Subcutaneous abdominal adipose tissue (tissue), 5 donors: Measurements from ENCODE around the gene EHBP1L1.

Experiments used
- H3K27ac ChIP-seq: one replicate; pipeline ENCODE4 v1.7.0; 2013; ENCODE audit warnings: low read depth, mild to moderate bottlenecking, inconsistent platforms, low read length, moderate library complexity
- H3K27me3 ChIP-seq, 5 donors: one replicate each; pipeline ENCODE4 v1.7.0; 2013; ENCODE audit warnings: low read length in 5 of 5, inconsistent platforms in 1 of 5; ENCODE audit not compliant: control insufficient read depth in 5 of 5, insufficient read depth in 4 of 5
- H3K36me3 ChIP-seq, 5 donors: one replicate each; pipeline ENCODE4 v1.7.0; 2013; ENCODE audit warnings: low read length in 5 of 5; ENCODE audit not compliant: control insufficient read depth in 5 of 5, insufficient read depth in 5 of 5
- H3K4me1 ChIP-seq, 5 donors: one replicate each; pipeline ENCODE4 v1.7.0; 2013; ENCODE audit warnings: low read length in 5 of 5, mild to moderate bottlenecking in 3 of 5, moderate library complexity in 1 of 5; ENCODE audit not compliant: control insufficient read depth in 5 of 5, insufficient read depth in 5 of 5
- H3K4me3 ChIP-seq, 5 donors: one replicate each; pipeline ENCODE4 v1.7.0; 2013; ENCODE audit warnings: low read length in 5 of 5, low read depth in 1 of 5
- H3K9ac ChIP-seq, 5 donors: one replicate each; pipeline ENCODE4 v1.7.0; 2013; ENCODE audit warnings: low read length in 5 of 5, mild to moderate bottlenecking in 4 of 5, moderate library complexity in 3 of 5
- H3K9me3 ChIP-seq, 5 donors: one replicate each; pipeline ENCODE4 v1.7.0; 2013; ENCODE audit warnings: low read length in 5 of 5; ENCODE audit not compliant: control insufficient read depth in 5 of 5
- donor health status: healthy.
- donor health status: healthy.
- donor health status: healthy.
- donor health status: healthy.
- donor health status: healthy.

Gene EHBP1L1

GRCh38 chr11:65577756-65578109 lies 1.9 kb downstream of the EHBP1L1 start:
- no peaks in the 10 kb centered on the region for H3K27me3 ChIP-seq
- peak overlapping the region in 3 of 5 donors; percentile 21 to 71 (median 43) for H3K9ac ChIP-seq
- peaks cover 0 to 43% (median 29%) of the 10 kb centered on the region in 5 donors for H3K36me3 ChIP-seq
- peak overlapping the region; percentile 25 to 77 (median 66) for H3K4me3 ChIP-seq
- H3K9me3 ChIP-seq = no peaks in the 10 kb centered on the region
- peak overlapping the region; percentile 75 for H3K27ac ChIP-seq
- H3K4me1 ChIP-seq = peaks cover 5 to 55% (median 50%) of the 10 kb centered on the region in 5 donors

- peaks cover 0 to 43% (median 29%) of the 10 kb centered on the region in 5 donors for H3K36me3 ChIP-seq
- H3K4me1 ChIP-seq = peaks cover 5 to 51% (median 47%) of the 10 kb centered on the region in 5 donors
- H3K9ac ChIP-seq = peak overlapping the region in 1 of 5 donors; percentile 71
- H3K9me3 ChIP-seq = no peaks in the 10 kb centered on the region
- peak overlapping the region in 3 of 5 donors; percentile 62 to 77 (median 73) for H3K4me3 ChIP-seq
- no peaks in the 10 kb centered on the region for H3K27me3 ChIP-seq
- H3K27ac ChIP-seq = peak overlapping the region; percentile 75
Observed at GRCh38 chr11:65578134-65578533, 2.3 kb downstream of the EHBP1L1 start.

GRCh38 chr11:65578667-65579066 lies 2.8 kb downstream of the EHBP1L1 start:
- no peaks in the 10 kb centered on the region for H3K9me3 ChIP-seq
- peaks cover 0 to 44% (median 30%) of the 10 kb centered on the region in 5 donors for H3K36me3 ChIP-seq
- H3K27me3 ChIP-seq = no peaks in the 10 kb centered on the region
- H3K27ac ChIP-seq = no peak overlapping the region
- H3K9ac ChIP-seq = no peak overlapping the region
- no peak overlapping the region for H3K4me3 ChIP-seq
- H3K4me1 ChIP-seq = peaks cover 5 to 46% (median 41%) of the 10 kb centered on the region in 5 donors

DNA sequence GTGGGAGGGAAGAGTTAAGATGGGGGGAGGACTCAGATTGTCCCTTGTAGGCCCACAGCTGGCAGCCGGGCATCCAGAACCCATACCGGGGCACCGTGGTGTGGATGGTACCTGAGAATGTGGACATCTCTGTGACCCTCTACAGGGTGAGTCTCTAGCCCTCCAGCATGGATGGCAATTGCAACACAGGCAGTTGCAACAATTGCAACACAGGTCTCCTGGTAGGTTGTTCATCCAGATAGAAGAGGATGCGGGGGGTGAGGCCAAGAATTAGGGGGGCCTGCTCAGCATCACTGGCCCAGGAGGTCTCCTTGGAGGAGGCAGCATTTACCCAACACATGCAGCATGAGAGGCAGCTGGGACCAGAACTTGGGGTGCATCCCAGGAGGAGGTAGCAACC lies 3.4 kb downstream of the EHBP1L1 start:
- peaks cover 5 to 42% (median 38%) of the 10 kb centered on the region in 5 donors for H3K4me1 ChIP-seq
- H3K4me3 ChIP-seq = no peak overlapping the region
- peaks cover 0 to 51% (median 36%) of the 10 kb centered on the region in 5 donors for H3K36me3 ChIP-seq
- H3K9me3 ChIP-seq = no peaks in the 10 kb centered on the region
- H3K27me3 ChIP-seq = no peaks in the 10 kb centered on the region
- H3K9ac ChIP-seq = no peak overlapping the region
- no peak overlapping the region for H3K27ac ChIP-seq

GRCh38 chr11:65580031-65580692 lies 4.3 kb downstream of the EHBP1L1 start:
- Histone ChIP-seq H3K9me3 (no peaks in the 10 kb centered on the region), H3K9ac (no peak overlapping the region), H3K27me3 (no peaks in the 10 kb centered on the region), H3K36me3 (peaks cover 0 to 57% (median 41%) of the 10 kb centered on the region in 5 donors), H3K27ac (no peak overlapping the region), H3K4me3 (no peak overlapping the region), H3K4me1 (peaks cover 3 to 33% (median 31%) of the 10 kb centered on the region in 5 donors)

DNA sequence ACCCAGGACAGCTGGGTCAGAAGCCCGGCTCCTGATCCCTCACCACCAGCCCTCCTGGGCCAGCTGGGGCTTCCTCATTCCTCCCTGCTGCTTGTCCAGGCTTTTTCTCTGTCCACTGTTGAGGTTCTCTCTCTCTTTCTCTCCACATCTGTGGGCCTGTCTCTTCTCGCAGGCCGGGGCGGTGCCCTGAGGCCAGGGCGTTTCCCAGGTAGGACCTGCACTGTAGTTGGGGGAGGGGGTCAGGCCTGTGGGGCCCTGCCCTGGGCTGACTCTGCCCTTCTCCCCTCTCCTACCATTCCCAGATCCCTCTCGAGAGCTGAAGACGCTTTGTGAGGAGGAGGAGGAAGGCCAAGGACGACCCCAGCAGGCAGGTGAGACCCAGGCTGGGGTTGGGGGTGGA lies 4.9 kb downstream of the EHBP1L1 start:
- Histone ChIP-seq H3K4me1 (peaks cover 3 to 29% (median 26%) of the 10 kb centered on the region in 5 donors), H3K4me3 (no peak overlapping the region), H3K9me3 (no peaks in the 10 kb centered on the region), H3K27ac (no peak overlapping the region), H3K9ac (peak overlapping the region in 1 of 5 donors; percentile 29), H3K36me3 (peaks cover 0 to 62% (median 45%) of the 10 kb centered on the region in 5 donors), H3K27me3 (no peaks in the 10 kb centered on the region)

- Histone ChIP-seq H3K9ac (no peak overlapping the region), H3K9me3 (no peaks in the 10 kb centered on the region), H3K36me3 (peaks cover 0 to 67% (median 54%) of the 10 kb centered on the region in 5 donors), H3K27ac (no peak overlapping the region), H3K27me3 (no peaks in the 10 kb centered on the region), H3K4me1 (peaks cover 3 to 33% (median 28%) of the 10 kb centered on the region in 5 donors), H3K4me3 (no peak overlapping the region)
Observed at GRCh38 chr11:65581928-65582327, 6.1 kb downstream of the EHBP1L1 start.

DNA sequence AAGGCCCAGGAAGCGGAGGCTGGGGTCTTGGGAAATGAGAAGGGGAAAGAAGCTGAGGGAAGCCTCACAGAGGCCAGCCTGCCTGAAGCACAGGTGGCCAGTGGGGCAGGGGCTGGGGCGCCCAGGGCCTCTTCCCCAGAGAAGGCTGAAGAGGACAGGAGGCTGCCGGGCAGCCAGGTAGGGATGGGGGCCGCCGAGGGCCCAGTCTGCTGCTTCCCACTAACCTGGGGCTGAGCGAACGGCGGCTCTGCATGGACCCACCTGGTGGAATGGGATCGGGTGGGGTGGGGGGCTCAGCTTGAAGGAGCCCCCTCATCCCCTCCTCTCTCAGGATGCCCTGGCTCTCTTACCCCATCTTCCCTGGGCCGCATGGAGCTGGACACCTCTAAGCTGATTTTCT lies 7.7 kb downstream of the EHBP1L1 start:
- H3K27me3 ChIP-seq = no peaks in the 10 kb centered on the region
- H3K9me3 ChIP-seq = no peaks in the 10 kb centered on the region
- H3K4me3 ChIP-seq = no peak overlapping the region
- no peak overlapping the region for H3K27ac ChIP-seq
- peaks cover 5 to 33% (median 27%) of the 10 kb centered on the region in 5 donors for H3K4me1 ChIP-seq
- peaks cover 0 to 62% (median 55%) of the 10 kb centered on the region in 5 donors for H3K36me3 ChIP-seq
- no peak overlapping the region for H3K9ac ChIP-seq

- Histone ChIP-seq H3K9me3 (no peaks in the 10 kb centered on the region), H3K4me1 (peaks cover 5 to 34% (median 29%) of the 10 kb centered on the region in 5 donors), H3K27me3 (no peaks in the 10 kb centered on the region), H3K9ac (no peak overlapping the region), H3K27ac (no peak overlapping the region), H3K4me3 (no peak overlapping the region), H3K36me3 (peaks cover 0 to 62% (median 51%) of the 10 kb centered on the region in 5 donors)
Observed at GRCh38 chr11:65584106-65584505, 8.3 kb downstream of the EHBP1L1 start.

DNA sequence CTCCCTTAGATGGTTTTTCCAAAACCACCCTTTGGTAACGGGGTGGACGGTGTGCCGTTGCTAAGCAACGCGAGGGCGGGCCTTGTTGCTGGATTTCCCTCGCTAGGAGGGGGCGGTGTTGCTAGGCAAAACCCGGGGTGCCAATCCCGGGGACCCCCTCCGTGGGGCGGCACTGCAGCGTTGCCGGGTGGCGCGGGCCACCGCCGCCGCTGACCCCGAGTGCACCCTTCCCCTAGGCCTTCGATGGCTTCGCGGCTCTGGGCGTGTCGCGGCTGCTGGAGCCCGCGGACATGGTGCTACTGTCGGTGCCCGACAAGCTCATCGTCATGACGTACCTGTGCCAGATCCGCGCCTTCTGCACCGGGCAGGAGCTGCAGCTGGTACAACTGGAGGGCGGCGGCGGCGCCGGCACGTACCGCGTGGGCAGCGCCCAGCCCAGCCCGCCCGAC lies 8.9 kb downstream of the EHBP1L1 start:
- H3K9ac ChIP-seq = no peak overlapping the region
- H3K4me1 ChIP-seq = peaks cover 5 to 34% (median 29%) of the 10 kb centered on the region in 5 donors
- no peak overlapping the region for H3K4me3 ChIP-seq
- no peak overlapping the region for H3K27ac ChIP-seq
- no peaks in the 10 kb centered on the region for H3K9me3 ChIP-seq
- no peaks in the 10 kb centered on the region for H3K27me3 ChIP-seq
- peaks cover 0 to 56% (median 46%) of the 10 kb centered on the region in 5 donors for H3K36me3 ChIP-seq
